GM19452 (cell line): ENCODE data around the gene CDH13.
A peak's percentile ranks its signal among the peaks of the same experiment; 100 is the strongest.

Experiments used
- ATAC-seq: cut with Tn5 transposase; IDR thresholded peaks from one replicate; pipeline ENCODE4 v1.9.1; 2021; ENCODE audit not compliant: unreplicated experiment

Gene CDH13

DNA sequence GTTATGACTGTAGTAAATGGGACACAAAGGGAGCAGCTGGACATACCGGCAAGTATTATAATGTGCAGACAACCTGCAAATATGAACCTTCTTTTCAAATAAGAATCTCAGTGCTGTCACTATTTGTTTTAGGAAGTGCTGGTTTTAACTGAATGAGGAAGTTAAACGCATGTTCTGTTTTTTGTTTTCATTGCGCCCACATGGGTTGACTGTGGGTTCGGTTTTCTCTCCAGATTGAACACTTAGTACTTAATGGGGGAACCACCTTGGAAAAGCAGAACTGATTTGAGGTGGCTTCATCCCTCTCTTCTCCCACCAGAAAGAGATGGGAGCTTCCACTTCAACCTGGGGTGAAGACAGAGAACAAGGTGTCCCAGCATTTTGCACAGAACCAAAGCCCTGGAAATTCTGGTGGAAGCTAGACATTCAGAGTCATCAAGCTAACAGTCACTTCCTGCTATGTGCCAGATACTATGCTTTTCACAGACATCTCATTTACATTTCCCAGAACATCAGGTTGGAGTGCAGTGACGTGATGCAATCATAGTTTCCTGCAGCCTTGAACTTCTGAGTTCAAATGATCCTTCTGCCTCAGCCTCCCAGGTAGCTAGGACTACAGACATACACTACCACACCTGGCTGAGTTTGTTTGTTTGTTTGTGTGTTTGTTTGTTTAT lies 149.8 kb downstream of the CDH13 start:
- peak; percentile 58 for ATAC-seq

- no peak for ATAC-seq
These were observed 156.0 kb downstream of the CDH13 start for GRCh38 chr16:82782715-82783251.

DNA sequence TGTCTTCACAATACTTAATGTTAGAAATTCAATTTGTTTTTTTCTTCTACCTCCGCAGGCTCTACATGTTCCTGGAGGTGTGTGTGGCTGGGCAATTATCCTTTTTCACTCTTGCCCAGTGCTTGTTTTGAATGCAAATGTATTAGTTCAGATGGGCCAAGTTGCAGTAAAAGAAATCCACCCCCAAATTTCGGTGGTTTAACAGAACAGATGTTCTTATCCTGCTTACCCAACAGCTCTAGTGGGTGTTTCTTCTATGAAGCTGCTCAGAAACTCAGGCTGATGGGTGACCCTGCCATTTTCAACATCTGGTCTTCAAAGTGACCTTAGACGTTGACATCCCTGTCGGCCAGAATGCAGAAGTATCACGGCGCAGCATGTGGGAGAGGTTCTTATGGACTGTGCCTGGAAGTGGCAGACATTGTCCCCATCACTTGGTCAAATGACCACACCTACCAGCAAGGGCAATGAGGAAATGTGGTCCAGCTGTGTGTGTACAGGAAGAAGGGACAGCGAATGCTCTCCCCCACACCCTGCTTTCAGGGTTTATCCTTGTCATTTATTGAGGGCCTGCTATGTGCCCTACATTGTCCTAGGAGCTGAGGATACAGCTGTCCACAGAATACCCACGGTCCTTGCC lies 157.3 kb downstream of the CDH13 start:
- no peak for ATAC-seq

- ATAC-seq: no peak
These were observed 157.8 kb downstream of the CDH13 start for GRCh38 chr16:82784573-82784968.

DNA sequence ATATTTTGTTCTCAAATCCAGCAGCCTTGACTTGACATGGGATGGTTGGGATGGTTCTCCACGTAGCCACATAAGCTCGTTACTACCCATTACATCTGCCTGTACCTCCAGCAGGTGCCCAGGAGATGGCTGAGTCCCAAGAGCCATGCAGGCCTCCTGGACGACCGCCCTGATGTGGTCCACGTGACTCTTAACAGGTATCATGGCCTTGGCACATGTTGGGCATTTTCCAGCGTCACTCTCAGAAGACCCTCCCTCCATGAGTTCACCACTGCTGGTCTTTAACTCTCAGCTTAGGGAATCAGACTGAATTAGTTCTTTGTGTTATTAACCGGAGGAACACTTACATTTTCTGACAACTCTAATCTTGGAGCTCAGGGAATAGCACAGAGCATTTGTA lies 161.5 kb downstream of the CDH13 start:
- no peak for ATAC-seq

DNA sequence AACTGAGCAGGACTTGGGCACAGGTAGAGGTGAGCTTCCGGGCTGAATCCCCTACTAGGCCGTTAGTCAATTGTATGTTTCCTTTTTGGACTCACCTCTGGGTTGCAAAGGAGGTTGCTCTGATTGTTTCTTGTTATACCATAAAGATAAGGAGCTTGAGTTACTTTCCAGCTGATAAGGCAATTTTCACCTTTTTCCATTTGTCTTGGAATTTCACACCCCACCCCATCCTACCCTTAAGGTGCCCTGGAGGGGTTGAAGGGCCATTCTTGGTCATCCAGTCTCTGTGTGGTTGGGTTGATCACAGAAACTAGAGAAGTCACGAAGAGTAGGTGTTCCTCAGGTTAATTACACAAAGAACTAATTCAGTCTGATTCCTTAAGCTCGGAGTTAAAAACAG lies 162.2 kb downstream of the CDH13 start:
- ATAC-seq: no peak

DNA sequence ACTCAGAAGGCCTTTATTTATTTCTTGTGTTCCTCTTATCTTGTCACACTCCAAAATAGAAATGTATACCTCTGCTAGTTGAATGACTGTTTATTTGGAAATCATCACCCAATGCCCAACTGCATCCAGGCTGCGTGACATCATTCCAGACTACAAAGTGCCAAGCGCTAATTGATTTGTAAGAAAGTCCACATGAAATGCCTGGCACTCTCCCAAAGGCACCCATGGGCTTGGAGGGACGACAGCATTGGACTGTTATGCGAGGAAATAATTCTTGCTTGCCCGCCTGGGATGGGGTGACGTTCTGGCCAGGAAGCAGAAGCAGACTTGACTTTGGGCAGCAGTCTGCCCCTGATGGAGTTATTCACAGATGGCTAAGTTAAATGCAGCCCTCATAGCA lies 165.9 kb downstream of the CDH13 start:
- ATAC-seq: no peak

DNA sequence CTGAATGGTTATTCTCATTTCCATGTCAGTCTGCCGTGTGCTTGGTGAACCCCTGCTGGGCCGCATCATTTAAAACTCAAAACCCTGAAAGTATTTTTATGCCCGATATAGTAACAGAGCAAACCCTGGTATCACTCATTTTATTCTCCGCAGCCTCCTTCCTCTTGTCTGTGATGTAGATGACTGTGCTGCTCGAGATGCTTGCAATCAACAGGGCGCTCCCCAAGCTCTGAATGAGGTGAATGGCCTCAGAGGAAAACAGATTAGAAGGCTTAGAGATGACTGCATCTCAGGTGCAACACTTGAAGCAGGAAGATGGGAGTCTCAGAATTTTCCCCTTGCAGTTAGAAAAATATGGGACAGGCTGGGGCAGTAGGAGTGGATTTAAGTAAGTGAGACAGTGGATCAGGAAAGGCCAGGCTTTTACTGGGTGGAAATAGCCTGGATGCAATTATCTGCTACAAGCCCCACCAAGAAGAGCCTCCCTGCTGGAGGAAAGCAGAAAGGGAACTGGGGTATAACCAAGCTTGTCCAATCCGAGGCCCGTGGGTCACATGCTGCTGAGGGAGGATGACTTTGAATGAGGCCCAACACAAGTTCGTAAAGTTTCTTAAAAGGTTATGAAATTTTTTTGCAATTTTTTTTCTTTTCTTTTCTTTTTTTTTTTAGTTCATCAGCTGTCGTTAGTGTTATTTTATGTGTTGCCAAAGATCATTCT lies 166.9 kb downstream of the CDH13 start:
- no peak for ATAC-seq

- ATAC-seq: no peak
These were observed 169.3 kb downstream of the CDH13 start for GRCh38 chr16:82796047-82796446.

- no peak for ATAC-seq
These were observed 174.6 kb downstream of the CDH13 start for GRCh38 chr16:82801361-82801760.

DNA sequence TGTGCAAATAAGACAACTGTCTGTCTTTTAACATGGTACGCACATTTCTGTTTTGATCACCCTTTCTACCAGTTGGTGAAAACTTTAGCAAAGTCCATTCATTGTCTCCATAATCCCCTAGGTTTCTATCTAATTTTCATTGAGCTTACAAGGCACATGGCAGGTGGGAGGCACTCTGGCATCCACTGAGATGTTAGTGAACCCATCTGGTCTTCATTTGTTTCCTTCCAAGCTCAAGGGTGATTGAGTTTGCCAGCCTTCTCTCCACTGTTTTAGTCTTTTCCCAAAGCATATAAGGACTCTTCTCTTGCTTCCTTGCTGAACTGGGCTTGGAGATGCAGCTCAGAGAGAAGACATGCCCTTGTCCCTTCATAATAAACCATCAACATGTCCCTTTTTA lies 179.1 kb downstream of the CDH13 start:
- ATAC-seq: no peak

- no peak for ATAC-seq
These were observed 180.5 kb downstream of the CDH13 start for GRCh38 chr16:82807311-82807710.

GRCh38 chr16:82808036-82808435 lies 181.3 kb downstream of the CDH13 start:
- no peak for ATAC-seq

- ATAC-seq: no peak
These were observed 183.3 kb downstream of the CDH13 start for GRCh38 chr16:82810077-82810476.

DNA sequence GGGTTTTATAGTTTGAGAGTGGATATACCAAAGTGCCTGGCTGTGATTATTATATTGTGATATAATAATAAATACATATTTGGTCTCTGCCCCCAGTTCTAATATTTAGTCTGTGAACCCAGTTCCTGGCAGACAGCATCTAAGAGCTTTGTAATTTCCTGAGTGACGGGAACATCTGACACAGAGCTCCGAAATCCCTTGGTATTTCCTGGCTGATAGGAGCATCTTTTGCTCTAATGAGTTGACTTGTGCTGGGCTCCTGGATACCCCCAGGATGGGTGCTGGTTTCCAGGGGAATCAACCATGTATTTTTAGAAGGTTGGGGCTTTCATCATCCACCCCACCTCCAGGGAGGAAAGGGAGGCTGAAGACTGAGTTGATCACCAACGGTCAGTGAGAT lies 187.3 kb downstream of the CDH13 start:
- ATAC-seq: no peak

GRCh38 chr16:82819286-82819685 lies 192.5 kb downstream of the CDH13 start:
- ATAC-seq: no peak

- no peak for ATAC-seq
These were observed 194.1 kb downstream of the CDH13 start for GRCh38 chr16:82820855-82821254.

DNA sequence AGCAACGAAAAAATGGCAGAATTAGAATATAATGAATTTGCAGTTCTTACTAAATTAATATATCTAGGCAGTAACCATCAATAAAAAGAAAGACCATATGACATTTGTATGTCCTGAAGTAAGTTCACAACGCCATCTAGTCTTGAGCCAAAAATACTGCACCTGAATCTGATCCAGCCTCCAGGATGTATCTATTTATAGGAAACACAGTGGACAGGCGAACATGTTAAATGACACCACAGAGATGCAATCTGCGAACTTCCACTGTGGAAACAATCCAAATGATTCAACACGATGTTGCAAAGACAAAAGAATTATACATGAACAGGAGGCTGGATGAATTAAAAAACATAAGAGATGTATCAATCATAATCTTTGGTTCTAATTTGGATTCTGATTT lies 197.6 kb downstream of the CDH13 start:
- ATAC-seq: no peak

DNA sequence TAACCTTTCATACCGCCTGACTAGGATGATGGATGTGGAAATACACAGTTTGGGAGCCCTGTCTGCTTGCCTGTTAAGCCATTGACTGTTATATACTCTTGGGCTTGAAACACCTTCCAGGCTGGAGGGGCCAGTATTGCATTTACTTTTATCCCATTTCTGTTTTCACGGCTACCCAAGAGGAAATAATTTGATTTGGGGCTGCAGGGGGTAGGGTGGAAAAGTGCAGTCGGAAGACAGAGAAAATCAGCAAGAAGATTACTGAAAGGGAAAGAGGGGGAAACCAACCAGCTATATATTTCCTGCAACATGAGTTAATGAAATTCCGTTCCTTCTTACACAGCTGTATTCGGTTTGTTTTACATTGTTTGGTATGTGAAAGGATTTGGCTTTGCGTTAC lies 202.5 kb downstream of the CDH13 start:
- no peak for ATAC-seq

DNA sequence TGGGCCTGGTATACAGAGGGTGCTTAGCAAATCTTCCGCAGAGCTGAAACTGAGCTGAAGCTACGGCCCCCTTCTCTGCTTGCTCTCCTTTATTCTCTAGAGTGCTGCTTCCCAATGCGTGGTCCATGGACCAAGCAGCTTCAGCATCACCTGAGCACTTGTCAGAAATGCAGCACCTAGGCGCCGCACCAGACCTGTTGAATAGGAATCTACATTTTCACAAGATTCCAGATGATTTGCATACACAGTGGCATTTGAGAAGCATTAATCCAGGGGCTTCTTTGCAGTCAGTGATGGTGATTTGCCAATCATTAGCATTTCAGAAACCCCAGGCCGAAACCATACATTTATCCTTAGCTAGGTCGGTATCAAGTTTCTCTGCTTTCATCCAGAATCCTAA lies 204.2 kb downstream of the CDH13 start:
- no peak for ATAC-seq

- ATAC-seq: no peak
These were observed 206.1 kb downstream of the CDH13 start for GRCh38 chr16:82832821-82833220.

DNA sequence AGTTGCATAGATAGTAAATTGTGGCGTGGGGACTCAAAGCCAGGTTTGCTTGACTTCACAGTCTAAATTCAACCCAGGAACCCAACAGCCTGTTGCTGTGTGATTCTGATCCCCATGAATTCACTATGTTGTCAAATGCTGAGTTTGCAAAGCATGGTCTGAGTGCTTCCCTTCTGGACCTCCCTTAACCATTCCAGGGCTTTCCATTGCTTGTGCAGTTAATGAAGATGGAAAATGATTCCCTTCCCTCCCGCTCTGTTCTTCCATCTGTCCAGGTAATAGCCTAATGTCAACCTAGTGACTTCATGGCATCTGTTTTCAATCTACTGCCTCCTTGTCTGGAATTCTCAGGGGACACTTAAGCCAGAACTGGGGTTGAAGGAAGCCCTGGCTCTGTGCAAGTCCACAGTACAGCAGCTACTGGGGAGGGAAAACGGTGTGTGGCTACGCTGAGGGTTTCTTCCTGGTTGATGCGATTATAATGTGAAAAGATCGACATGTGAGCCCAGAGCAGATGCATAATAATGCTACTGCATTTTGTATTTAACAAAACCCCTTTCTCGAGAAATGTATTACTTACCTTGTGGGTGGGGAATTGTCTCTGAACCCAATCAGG lies 206.7 kb downstream of the CDH13 start:
- ATAC-seq: no peak
